Liver (tissue), 9 donors: Measurements from ENCODE around the gene INTS4. TPM values are rescaled to one million over a fixed set of nuclear protein-coding genes. Genes with fewer than 3 reads are reported as not detected.

Source experiments
- DNase-seq: peaks from one replicate; pipeline ENCODE4 v3.0.0-alpha.2; 2017; ENCODE audit warnings: low spot score
- H3K27ac ChIP-seq, 2 donors: one replicate each; pipeline ENCODE4 v1.7.0; 2013; ENCODE audit warnings: inconsistent platforms in 2 of 2, low read length in 2 of 2, control low read depth in 1 of 2, low read depth in 1 of 2, mild to moderate bottlenecking in 1 of 2
- H3K27me3 ChIP-seq, 4 donors: one replicate each; pipeline versions ENCODE4 v1.6.1 to v1.7.0; 2013; ENCODE audit warnings: low read length in 3 of 4, inconsistent platforms in 1 of 4, mild to moderate bottlenecking in 1 of 4, moderate library complexity in 1 of 4; ENCODE audit not compliant: control insufficient read depth in 4 of 4, insufficient read depth in 4 of 4
- H3K36me3 ChIP-seq, 4 donors: one replicate each; pipeline versions ENCODE4 v1.6.1 to v1.7.0; 2013; ENCODE audit warnings: low read length in 3 of 4, mild to moderate bottlenecking in 3 of 4, low read depth in 1 of 4, moderate library complexity in 1 of 4; ENCODE audit not compliant: control insufficient read depth in 4 of 4, insufficient read depth in 3 of 4
- H3K4me1 ChIP-seq, 4 donors: one replicate each; pipeline versions ENCODE4 v1.6.1 to v1.7.0; 2013; ENCODE audit warnings: low read length in 3 of 4, mild to moderate bottlenecking in 3 of 4, moderate library complexity in 1 of 4; ENCODE audit not compliant: control insufficient read depth in 4 of 4, insufficient read depth in 4 of 4
- H3K4me3 ChIP-seq, 3 donors: one replicate each; pipeline versions ENCODE4 v1.6.1 to v1.7.0; 2013; ENCODE audit warnings: low read length in 3 of 3, control low read depth in 1 of 3, low read depth in 1 of 3, mild to moderate bottlenecking in 1 of 3
- H3K9ac ChIP-seq, 2 donors: one replicate each; pipeline ENCODE4 v1.7.0; 2013; ENCODE audit warnings: low read length in 2 of 2, mild to moderate bottlenecking in 2 of 2, moderate library complexity in 2 of 2, control low read depth in 1 of 2, low read depth in 1 of 2
- H3K9me3 ChIP-seq, 4 donors: one replicate each; pipeline versions ENCODE4 v1.6.1 to v1.7.0; 2013; ENCODE audit warnings: low read length in 3 of 4; ENCODE audit not compliant: control insufficient read depth in 4 of 4
- ATF3 ChIP-seq: IDR thresholded peaks from 2 replicates; pipeline ENCODE4 v1.6.1; 2016; ENCODE audit warnings: antibody characterized with exemption
- CTCF ChIP-seq: fragments of 150-350 bp; IDR thresholded peaks from 2 replicates; pipeline ENCODE4 v1.5.1; 2017; ENCODE audit warnings: improper control_type of control experiment, low read depth, low read length; ENCODE audit not compliant: missing input control
- EGR1 ChIP-seq, 2 donors: IDR thresholded peaks; 2 replicates each; pipeline ENCODE4 v1.6.1; 2016 to 2018; ENCODE audit warnings: antibody characterized with exemption in 2 of 2, low read depth in 2 of 2
- FOXA1 ChIP-seq: IDR thresholded peaks from 2 replicates; pipeline ENCODE4 v1.6.1; 2016; ENCODE audit warnings: antibody characterized with exemption
- FOXA2 ChIP-seq: IDR thresholded peaks from 2 replicates; pipeline ENCODE4 v1.6.1; 2016; ENCODE audit warnings: antibody characterized with exemption
- GABPA ChIP-seq, 2 donors: IDR thresholded peaks in 1 of 2; conservative IDR thresholded peaks in 1 of 2; 2 replicates each; pipeline ENCODE4 v1.6.1; 2016; ENCODE audit warnings: antibody characterized with exemption in 2 of 2, mild to moderate bottlenecking in 1 of 2, moderate library complexity in 1 of 2
- HNF4A ChIP-seq, 2 donors: conservative IDR thresholded peaks; 2 replicates each; pipeline ENCODE4 v1.6.1; 2016; ENCODE audit warnings: antibody characterized with exemption in 2 of 2, mild to moderate bottlenecking in 2 of 2
- HNF4G ChIP-seq: IDR thresholded peaks from 2 replicates; pipeline ENCODE4 v1.6.1; 2016; ENCODE audit warnings: antibody characterized with exemption
- JUND ChIP-seq, 2 donors: IDR thresholded peaks; 2 replicates each; pipeline ENCODE4 v1.6.1; 2016; ENCODE audit warnings: antibody characterized with exemption in 2 of 2
- MAX ChIP-seq: IDR thresholded peaks from 2 replicates; pipeline ENCODE4 v1.6.1; 2016; ENCODE audit warnings: antibody characterized with exemption
- NR2F2 ChIP-seq: IDR thresholded peaks from 2 replicates; pipeline ENCODE4 v1.6.1; 2016; ENCODE audit warnings: antibody characterized with exemption
- RAD21 ChIP-seq, 2 donors: IDR thresholded peaks; 2 replicates each; pipeline ENCODE4 v1.6.1; 2016; ENCODE audit warnings: antibody characterized with exemption in 2 of 2, mild to moderate bottlenecking in 2 of 2
- REST ChIP-seq: IDR thresholded peaks from 2 replicates; pipeline ENCODE4 v1.6.1; 2016; ENCODE audit warnings: antibody characterized with exemption, mild to moderate bottlenecking
- RXRA ChIP-seq, 2 donors: IDR thresholded peaks; 2 replicates each; pipeline ENCODE4 v1.6.1; 2017 to 2018; ENCODE audit warnings: antibody characterized with exemption in 2 of 2, mild to moderate bottlenecking in 1 of 2
- SP1 ChIP-seq: IDR thresholded peaks from 2 replicates; pipeline ENCODE4 v1.6.1; 2018; ENCODE audit warnings: antibody characterized with exemption, mild to moderate bottlenecking
- TAF1 ChIP-seq: conservative IDR thresholded peaks from 2 replicates; pipeline ENCODE4 v1.6.1; 2016; ENCODE audit warnings: antibody characterized with exemption, mild to moderate bottlenecking
- YY1 ChIP-seq: IDR thresholded peaks from 2 replicates; pipeline ENCODE4 v1.6.1; 2016; ENCODE audit warnings: antibody characterized with exemption, mild to moderate bottlenecking
- WGBS: extraction: QIAGEN DNeasy Blood & Tissue Kit; methylation state at CpG from one replicate; pipeline ENCODE4 v1.1.7; 2013; 5-methylcytosine and 5-hydroxymethylcytosine counted together
- polyA plus RNA-seq, 2 donors: library from polyadenylated mRNA; stranded (reverse) in 1 of 2; unstranded in 1 of 2; fragments of 200-250 nt in 1 of 2; fragments of >200 nt in 1 of 2; fragmentation: Nextera tagmentation in 1 of 2; extraction: Ambion mirVana in 1 of 2; gene quantifications; one replicate each; pipeline versions ENCODE4 v1.2.1 to v1.2.3, GENCODE V29; 2013 to 2015
- total RNA-seq, 2 donors: library from RNA; depleted of rRNA; stranded (reverse); fragments of >200 nt; gene quantifications; one replicate each; pipeline ENCODE4 v1.2.3, GENCODE V29; 2014
- donor health status: healthy.
- donor health status: healthy.
- donor health status: healthy.
- donor health status: healthy.
- donor health status: healthy.

Gene INTS4
- total and polyA plus RNA-seq, 4 donors, result 7.9 to 19.1 (median 15.0) TPM

GRCh38 chr11:78010304-78010703 is 15.8 kb upstream of the INTS4 start (continued):
- no peak for TF ChIP-seq REST

- DNase-seq, result no peak
- whole genome bisulfite sequencing, result 95% methylated on average over 2 of the region's 2 CpGs
- TF ChIP-seq CTCF (no peak), GABPA (IDR thresholded peaks at IDR 0.05 in 1 of 2, conservative IDR thresholded peaks at IDR 0.05 in 1 of 2) (no peak), ATF3 (no peak), FOXA2 (no peak), YY1 (no peak), HNF4A (conservative IDR thresholded peaks at IDR 0.05) (no peak), FOXA1 (no peak), REST (no peak), SP1 (no peak)
- Histone ChIP-seq H3K4me1 (peaks cover 0 to 2% (median 0%) of the 10 kb centered on the region in 4 donors), H3K36me3 (no peaks in the 10 kb centered on the region), H3K9ac (no peak overlapping the region), H3K27ac (no peak overlapping the region), H3K27me3 (no peaks in the 10 kb centered on the region), H3K4me3 (no peak overlapping the region), H3K9me3 (no peaks in the 10 kb centered on the region)
These were observed 14.6 kb upstream of the INTS4 start for GRCh38 chr11:78009062-78009461.

GRCh38 chr11:78000193-78000592 is 5.7 kb upstream of the INTS4 start:
- Histone ChIP-seq H3K9me3 (no peaks in the 10 kb centered on the region), H3K4me1 (peaks cover 0 to 4% (median 3%) of the 10 kb centered on the region in 4 donors), H3K9ac (no peak overlapping the region), H3K27me3 (no peaks in the 10 kb centered on the region), H3K4me3 (no peak overlapping the region), H3K27ac (no peak overlapping the region), H3K36me3 (no peaks in the 10 kb centered on the region)
- DNase-seq, result peak; percentile 45
- WGBS, result 0% methylated on average over 1 of the region's 1 CpG
- TF ChIP-seq MAX (no peak), FOXA1 (no peak), SP1 (no peak), GABPA (IDR thresholded peaks at IDR 0.05 in 1 of 2, conservative IDR thresholded peaks at IDR 0.05 in 1 of 2) (no peak), JUND (IDR thresholded peaks at IDR 0.05) (no peak), RXRA (IDR thresholded peaks at IDR 0.05) (peak in 1 of 2 donors; percentile 6), NR2F2 (no peak), HNF4A (conservative IDR thresholded peaks at IDR 0.05) (no peak), ATF3 (no peak), CTCF (peak; percentile 55), EGR1 (IDR thresholded peaks at IDR 0.05; ENCODE audit: low read depth in 2 of 2) (no peak), HNF4G (no peak), TAF1 (no peak), YY1 (no peak), RAD21 (IDR thresholded peaks at IDR 0.05) (peak; percentile 66 to 81)
